GM23338 (cell line): Measurements from ENCODE around the gene ST14.

Source experiments
- CREB1 ChIP-seq: fragments of 250-450 bp; sonication (Bioruptor Pico); IDR thresholded peaks from 2 replicates; pipeline ENCODE4 v1.5.0; 2020; ENCODE audit warnings: low read depth, mild to moderate bottlenecking, moderate library complexity
- EZH2 ChIP-seq: fragments of 200-600 bp; sonication (generic); IDR thresholded peaks from one replicate; pipeline ENCODE4 v1.8.0; 2017; ENCODE audit warnings: antibody characterized with exemption, mild to moderate bottlenecking, low read depth; ENCODE audit not compliant: unreplicated experiment
- EZH2phosphoT487 ChIP-seq: fragments of 200-600 bp; sonication (generic); IDR thresholded peaks from one replicate; pipeline ENCODE4 v1.8.1; 2018; ENCODE audit warnings: antibody characterized with exemption; ENCODE audit not compliant: unreplicated experiment
- JUNB ChIP-seq: IDR thresholded peaks from one replicate; pipeline ENCODE4 v1.6.1; 2016; ENCODE audit warnings: antibody characterized with exemption; ENCODE audit not compliant: unreplicated experiment
- POLR2AphosphoS5 ChIP-seq: IDR thresholded peaks from 2 replicates; pipeline ENCODE4 v1.6.1; 2016; ENCODE audit warnings: antibody characterized with exemption, low read depth
- ZNF331 ChIP-seq: fragments of 250-450 bp; sonication (Bioruptor Pico); IDR thresholded peaks from 2 replicates; pipeline ENCODE4 v1.5.0; 2020; ENCODE audit warnings: low read depth, mild to moderate bottlenecking, moderate library complexity
- TF ChIP-seq, protein P1 (sequence below), 2 experiments: fragments of 200-600 bp in 1 of 2; sonication (generic) in 1 of 2; conservative IDR thresholded peaks; 2 replicates each; pipeline versions ENCODE4 v1.5.1 to v1.6.1; 2016 to 2017; ENCODE audit warnings: antibody characterized with exemption in 2 of 2, low read depth in 2 of 2, mild to moderate bottlenecking in 2 of 2, moderate library complexity in 1 of 2
- TF ChIP-seq, protein P2 (sequence below): IDR thresholded peaks from one replicate; pipeline ENCODE4 v1.6.1; 2018; ENCODE audit warnings: antibody characterized with exemption; ENCODE audit not compliant: unreplicated experiment

DNA sequence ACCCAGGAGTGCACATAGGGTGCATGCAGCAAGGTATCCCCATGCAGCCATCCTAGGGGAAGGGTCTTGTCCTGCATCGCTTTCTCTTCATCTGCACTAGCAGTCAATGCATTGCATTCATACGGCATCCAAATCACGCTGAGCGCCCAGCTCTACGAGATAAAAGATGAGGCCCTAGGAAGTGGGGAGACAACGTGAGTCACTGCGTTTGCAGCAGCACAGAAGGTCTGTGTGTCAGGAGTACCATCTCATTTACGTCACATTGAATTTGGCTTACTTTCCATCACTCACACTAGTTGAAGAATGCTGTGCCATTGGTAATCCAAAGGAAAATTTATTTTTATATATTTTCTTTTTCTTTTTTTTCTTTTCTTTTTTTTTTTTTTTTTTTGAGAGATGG, 2.5 kb upstream of the ST14 start:
- TF ChIP-seq, protein P1, sequence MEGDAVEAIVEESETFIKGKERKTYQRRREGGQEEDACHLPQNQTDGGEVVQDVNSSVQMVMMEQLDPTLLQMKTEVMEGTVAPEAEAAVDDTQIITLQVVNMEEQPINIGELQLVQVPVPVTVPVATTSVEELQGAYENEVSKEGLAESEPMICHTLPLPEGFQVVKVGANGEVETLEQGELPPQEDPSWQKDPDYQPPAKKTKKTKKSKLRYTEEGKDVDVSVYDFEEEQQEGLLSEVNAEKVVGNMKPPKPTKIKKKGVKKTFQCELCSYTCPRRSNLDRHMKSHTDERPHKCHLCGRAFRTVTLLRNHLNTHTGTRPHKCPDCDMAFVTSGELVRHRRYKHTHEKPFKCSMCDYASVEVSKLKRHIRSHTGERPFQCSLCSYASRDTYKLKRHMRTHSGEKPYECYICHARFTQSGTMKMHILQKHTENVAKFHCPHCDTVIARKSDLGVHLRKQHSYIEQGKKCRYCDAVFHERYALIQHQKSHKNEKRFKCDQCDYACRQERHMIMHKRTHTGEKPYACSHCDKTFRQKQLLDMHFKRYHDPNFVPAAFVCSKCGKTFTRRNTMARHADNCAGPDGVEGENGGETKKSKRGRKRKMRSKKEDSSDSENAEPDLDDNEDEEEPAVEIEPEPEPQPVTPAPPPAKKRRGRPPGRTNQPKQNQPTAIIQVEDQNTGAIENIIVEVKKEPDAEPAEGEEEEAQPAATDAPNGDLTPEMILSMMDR (conservative IDR thresholded peaks at IDR 0.05; ENCODE audit: low read depth in 2 of 2): no peak
- TF ChIP-seq EZH2: no peak
- no peak for TF ChIP-seq CREB1 (CRISPR knock-in tag)
- TF ChIP-seq, protein P2, sequence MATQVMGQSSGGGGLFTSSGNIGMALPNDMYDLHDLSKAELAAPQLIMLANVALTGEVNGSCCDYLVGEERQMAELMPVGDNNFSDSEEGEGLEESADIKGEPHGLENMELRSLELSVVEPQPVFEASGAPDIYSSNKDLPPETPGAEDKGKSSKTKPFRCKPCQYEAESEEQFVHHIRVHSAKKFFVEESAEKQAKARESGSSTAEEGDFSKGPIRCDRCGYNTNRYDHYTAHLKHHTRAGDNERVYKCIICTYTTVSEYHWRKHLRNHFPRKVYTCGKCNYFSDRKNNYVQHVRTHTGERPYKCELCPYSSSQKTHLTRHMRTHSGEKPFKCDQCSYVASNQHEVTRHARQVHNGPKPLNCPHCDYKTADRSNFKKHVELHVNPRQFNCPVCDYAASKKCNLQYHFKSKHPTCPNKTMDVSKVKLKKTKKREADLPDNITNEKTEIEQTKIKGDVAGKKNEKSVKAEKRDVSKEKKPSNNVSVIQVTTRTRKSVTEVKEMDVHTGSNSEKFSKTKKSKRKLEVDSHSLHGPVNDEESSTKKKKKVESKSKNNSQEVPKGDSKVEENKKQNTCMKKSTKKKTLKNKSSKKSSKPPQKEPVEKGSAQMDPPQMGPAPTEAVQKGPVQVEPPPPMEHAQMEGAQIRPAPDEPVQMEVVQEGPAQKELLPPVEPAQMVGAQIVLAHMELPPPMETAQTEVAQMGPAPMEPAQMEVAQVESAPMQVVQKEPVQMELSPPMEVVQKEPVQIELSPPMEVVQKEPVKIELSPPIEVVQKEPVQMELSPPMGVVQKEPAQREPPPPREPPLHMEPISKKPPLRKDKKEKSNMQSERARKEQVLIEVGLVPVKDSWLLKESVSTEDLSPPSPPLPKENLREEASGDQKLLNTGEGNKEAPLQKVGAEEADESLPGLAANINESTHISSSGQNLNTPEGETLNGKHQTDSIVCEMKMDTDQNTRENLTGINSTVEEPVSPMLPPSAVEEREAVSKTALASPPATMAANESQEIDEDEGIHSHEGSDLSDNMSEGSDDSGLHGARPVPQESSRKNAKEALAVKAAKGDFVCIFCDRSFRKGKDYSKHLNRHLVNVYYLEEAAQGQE: no peak
- no peak for TF ChIP-seq POLR2AphosphoS5
- no peak for TF ChIP-seq ZNF331 (CRISPR knock-in tag)
- no peak for TF ChIP-seq EZH2phosphoT487
- TF ChIP-seq JUNB: no peak
